Stimulated activated CD4-positive, alpha-beta T cell treated with anti-CD3 and anti-CD28 coated beads, Interleukin-12 subunit alpha, Interleukin-12 subunit beta, amount 100 ng/mL, for 48 hours (primary cell): Measurements from ENCODE around the gene CPEB1.
"Not testable (repeated sequence)": the region's sequence is repeated elsewhere in the genome, so short reads cannot be mapped to it uniquely, and the experiment has no call there.

Source experiments
- DNase-seq, 3 donors: peaks; one replicate each; pipeline ENCODE4 v3.0.0-alpha.2; 2020; ENCODE audit warnings: low read depth in 2 of 3, low spot score in 1 of 3

Gene CPEB1

DNA sequence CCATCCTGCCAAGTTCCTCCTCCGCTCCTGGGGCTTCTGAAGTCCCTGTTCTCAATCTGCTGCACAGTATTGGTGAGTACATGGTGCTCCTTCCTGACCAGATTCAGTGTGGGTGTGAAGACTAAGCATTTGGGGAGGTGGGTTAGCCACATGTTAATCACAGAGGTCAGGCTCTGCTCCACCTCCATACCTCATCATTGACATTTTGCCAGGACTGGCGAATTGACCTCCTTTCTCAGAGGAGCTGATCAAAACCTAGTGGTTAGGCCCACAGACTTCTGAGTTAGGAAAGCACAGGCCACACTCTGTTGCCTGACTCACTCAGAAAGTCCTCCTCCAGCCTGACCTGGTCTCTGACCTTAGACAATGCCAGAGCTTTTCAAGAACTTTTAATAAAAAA lies 98.5 kb downstream of the CPEB1 start:
- DNase-seq = no peak

- DNase-seq = no peak
Measured at GRCh38 chr15:82545478-82545877, 101.7 kb downstream of the CPEB1 start.

- DNase-seq = no peak
Measured at GRCh38 chr15:82545002-82545401, 102.2 kb downstream of the CPEB1 start.

DNA sequence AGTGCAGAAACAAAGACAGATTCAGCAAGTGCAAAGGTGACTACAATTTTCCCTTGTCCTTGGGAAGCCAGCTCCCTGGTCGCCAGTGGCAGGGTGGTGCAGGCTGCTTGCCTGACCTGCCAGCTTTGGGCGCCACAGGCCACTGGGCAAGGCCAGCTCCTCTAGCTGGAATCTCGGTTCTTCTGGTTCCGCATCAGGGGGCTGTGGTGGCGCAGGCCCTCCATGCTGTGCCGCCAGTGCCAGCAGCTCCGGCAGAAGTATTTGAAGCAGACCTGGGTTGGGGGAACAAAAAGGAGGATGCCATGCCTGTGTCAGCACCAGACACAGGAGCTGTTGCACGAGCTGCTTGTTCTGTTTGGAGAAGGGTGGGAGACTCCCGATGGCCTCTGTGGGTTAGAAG lies 102.7 kb downstream of the CPEB1 start:
- no peak for DNase-seq

GRCh38 chr15:82543160-82543559 lies 104.0 kb downstream of the CPEB1 start:
- DNase-seq = no peak

- DNase-seq = no peak
Measured at GRCh38 chr15:82540984-82541431, 106.2 kb downstream of the CPEB1 start.

GRCh38 chr15:82540055-82540983 lies 106.8 kb downstream of the CPEB1 start, which contains the start of gene RPS17:
Gene RPS17, minus strand, starts transcription at chr15:82540457. Its CDS starts 29 bp downstream, at chr15:82540428.
- peak; percentile 96 for DNase-seq

- DNase-seq = no peak
Measured at GRCh38 chr15:82539691-82540054, 107.5 kb downstream of the CPEB1 start.

DNA sequence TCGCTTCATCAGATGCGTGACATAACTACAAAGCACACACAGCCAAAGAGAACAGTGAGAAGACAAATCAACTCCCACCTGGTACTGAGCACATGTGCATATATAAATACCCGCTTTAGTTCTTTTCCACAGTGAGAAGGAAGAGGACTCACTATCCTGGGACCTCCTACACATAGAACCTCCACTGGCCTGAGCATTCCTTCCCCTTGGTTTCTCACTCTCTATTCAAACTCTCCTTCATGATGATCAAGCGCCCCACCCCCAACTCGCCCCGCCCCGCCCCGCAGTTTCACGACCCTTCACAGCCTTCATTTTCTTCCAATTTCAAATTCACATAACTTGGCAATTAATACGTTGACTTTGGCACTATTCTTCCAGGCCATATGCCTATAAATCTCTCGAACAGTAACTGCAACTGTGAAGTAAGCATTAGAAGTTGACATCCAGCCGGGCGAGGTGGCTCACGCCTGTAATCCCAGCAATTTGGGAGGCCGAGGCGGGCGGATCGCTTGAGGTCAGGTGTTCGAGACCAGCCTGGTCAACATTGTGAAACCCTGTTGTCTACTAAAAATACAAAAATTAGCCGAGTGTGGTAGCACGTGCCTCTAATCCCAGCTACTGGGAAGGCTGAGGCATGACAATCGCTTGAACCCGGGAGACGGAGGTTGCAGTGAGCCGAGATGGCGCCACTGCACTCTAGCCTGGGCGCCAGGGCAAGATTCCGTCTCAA lies 108.0 kb downstream of the CPEB1 start:
- DNase-seq = no peak

- DNase-seq = no peak
Measured at GRCh38 chr15:82537351-82537908, 109.7 kb downstream of the CPEB1 start.

- DNase-seq = no peak
Measured at GRCh38 chr15:82536409-82537350, 110.5 kb downstream of the CPEB1 start.

GRCh38 chr15:82535566-82536408 lies 111.4 kb downstream of the CPEB1 start:
- no peak for DNase-seq

DNA sequence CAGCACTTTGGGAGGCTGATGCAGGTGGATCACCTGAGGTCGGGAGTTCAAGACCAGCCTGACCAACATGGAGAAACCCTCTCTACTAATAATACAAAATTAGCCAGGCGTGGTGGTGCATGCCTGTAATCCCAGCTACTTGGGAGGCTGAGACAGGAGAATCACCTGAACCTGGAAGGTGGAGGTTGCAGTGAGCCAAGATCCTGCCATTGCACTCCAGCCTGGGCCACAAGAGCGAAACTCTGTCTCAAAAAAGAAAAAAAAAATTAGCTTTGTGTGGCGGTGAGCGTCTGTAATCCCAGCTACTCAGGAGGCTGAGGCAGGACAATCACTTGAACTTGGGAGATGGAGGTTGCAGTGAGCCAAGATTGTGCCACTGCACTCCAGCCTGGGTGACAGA lies 112.0 kb downstream of the CPEB1 start:
- not testable (repeated sequence) for DNase-seq

DNA sequence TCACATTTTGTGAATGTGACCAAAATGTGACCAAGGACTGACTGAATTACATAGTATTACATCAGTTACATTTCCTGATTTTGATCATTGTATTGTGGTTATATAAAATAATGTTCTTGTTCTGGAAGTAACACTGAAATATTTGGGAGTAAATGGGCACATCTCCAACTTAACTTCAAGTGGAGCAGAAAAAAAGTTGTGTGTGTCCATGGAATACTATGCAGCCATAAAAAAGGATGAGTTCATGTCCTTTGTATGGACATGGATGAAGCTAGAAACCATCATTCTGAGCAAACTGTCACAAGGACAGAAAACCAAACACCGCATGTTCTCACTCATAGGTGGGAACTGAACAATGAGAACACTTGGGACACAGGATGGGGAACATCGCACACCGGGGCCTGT lies 112.7 kb downstream of the CPEB1 start:
- not testable (repeated sequence) for DNase-seq

DNA sequence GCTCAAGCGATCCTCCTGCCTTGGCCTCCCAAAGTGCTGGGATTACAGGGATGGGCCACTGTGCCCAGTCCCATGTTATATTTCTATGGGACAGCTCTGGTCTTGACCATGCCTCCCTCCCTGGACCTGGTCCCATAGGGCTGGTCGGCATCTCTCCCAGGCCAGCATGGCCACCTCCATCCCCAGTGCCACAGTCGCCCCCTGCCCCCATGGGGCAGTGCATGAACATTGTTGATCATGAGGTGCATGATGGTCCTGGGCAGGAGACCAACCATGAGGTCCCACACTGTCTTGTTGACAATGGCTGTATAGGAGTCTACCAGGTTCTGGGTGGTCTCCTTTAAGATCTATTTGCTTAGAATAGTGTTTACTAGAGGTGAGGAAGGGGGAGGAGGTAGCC lies 113.4 kb downstream of the CPEB1 start:
- DNase-seq = no peak

DNA sequence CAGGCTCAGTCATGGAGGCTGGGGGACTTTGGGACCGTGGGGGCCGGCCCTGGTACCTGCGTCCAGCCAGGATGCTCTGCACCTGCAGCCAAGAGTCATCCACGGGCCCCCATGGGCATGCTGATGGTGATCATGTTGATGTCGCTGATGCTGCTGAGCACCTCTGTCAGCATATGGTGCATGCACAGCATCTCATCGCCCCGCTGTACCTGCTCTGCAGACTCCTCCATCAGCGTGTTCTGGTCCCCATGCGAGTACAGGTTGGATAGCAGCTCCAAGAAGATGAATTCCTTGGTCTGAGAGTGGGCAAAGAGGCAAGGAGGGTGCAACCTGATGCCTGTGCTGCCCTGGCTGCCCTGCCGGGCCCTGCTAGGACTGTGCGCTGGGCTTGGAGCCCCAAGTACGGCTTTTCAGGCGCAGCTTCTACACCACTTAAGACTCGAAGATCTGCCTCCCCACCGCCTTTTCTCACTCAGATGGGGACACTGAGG lies 114.1 kb downstream of the CPEB1 start:
- no peak for DNase-seq

DNA sequence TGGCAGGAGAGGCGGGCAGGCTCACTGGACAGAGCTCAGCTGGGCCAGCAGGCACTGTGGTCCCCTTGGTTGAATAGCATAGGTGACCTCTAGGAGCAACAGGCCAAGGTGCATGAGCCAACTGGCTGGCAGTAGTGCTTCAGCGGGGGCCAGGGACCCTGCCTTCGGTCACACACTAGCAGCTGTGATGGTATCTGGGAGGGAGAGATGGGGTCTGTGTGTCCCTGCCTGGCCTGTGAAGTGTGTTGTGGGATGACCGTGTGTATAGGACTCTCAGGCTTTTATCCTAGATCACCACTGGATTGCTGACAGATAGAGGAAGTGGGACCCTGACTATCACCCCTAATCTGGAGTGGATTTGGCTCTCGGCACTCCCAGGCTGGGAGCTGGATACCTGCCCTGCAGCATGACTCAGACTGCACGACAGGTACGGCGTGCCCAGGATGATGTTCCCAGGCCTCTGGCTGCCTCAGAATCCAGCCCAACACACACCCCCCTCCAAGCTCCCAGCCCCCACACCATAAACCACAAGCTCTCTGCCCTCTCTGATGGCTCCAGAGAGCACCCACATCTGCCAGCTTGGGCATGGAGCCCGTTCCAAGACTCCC lies 114.7 kb downstream of the CPEB1 start:
- DNase-seq = no peak

GRCh38 chr15:82531496-82532382 lies 115.4 kb downstream of the CPEB1 start:
- no peak for DNase-seq
